A673 (cell line): ENCODE data around the gene HIP1. TPM values are rescaled to one million over a fixed set of nuclear protein-coding genes. Genes with fewer than 3 reads are reported as not detected.

Experiments used
- BruUV-seq: library from RNA; stranded (reverse); fragments of 400-500 nt; replicated peaks from 2 replicates; lab custom pipeline; 2021; lab: Mats Ljungman, UMichigan
- CTCF ChIA-PET: fragments of 300-600 bp; sonication (Branson Sonifier 250); formaldehyde crosslinking; loops from one replicate; lab custom pipeline; 2022; ENCODE audit warnings: antibody characterized with exemption; lab: Charles Lee
- POLR2A ChIA-PET: fragments of 300-600 bp; sonication (Branson Sonifier 250); formaldehyde crosslinking; loops from one replicate; lab custom pipeline; 2022; ENCODE audit warnings: antibody characterized with exemption; ENCODE audit not compliant: low non-redundant PET; lab: Charles Lee
- DNase-seq: peaks from one replicate; pipeline ENCODE4 v3.0.0-alpha.2; 2015; ENCODE audit warnings: low spot score
- H3K27ac ChIP-seq: fragments of 200-600 bp; sonication (generic); 2 replicates; pipeline ENCODE4 v1.5.1; 2016; ENCODE audit warnings: mixed run types, low read depth, mild to moderate bottlenecking, mixed read lengths, antibody characterized with exemption, low read length; ENCODE audit not compliant: poor library complexity, severe bottlenecking
- H3K27me3 ChIP-seq: fragments of 200-600 bp; sonication (generic); replicated peaks from 2 replicates; pipeline ENCODE4 v1.6.1; 2017; ENCODE audit warnings: mixed run types, low read depth, mild to moderate bottlenecking, mixed read lengths, antibody characterized with exemption, low read length; ENCODE audit not compliant: insufficient read depth, poor library complexity
- H3K36me3 ChIP-seq: fragments of 200-600 bp; sonication (generic); 2 replicates; pipeline ENCODE4 v1.6.1; 2016; ENCODE audit warnings: mixed run types, mild to moderate bottlenecking, mixed read lengths, antibody characterized with exemption, low read length; ENCODE audit not compliant: insufficient read depth, poor library complexity, severe bottlenecking
- H3K4me1 ChIP-seq: fragments of 200-600 bp; sonication (generic); 2 replicates; pipeline ENCODE4 v1.6.1; 2017; ENCODE audit warnings: mixed run types, mild to moderate bottlenecking, mixed read lengths, antibody characterized with exemption, low read length; ENCODE audit not compliant: insufficient read depth, poor library complexity, severe bottlenecking
- H3K4me3 ChIP-seq: fragments of 200-600 bp; sonication (generic); 2 replicates; pipeline ENCODE4 v1.5.1; 2016; ENCODE audit warnings: low read depth, mixed run types, mild to moderate bottlenecking, mixed read lengths, low read length; ENCODE audit not compliant: poor library complexity, severe bottlenecking
- H3K9me3 ChIP-seq: fragments of 200-600 bp; sonication (generic); 2 replicates; pipeline ENCODE4 v1.6.1; 2016; ENCODE audit warnings: mixed run types, low read depth, mild to moderate bottlenecking, mixed read lengths, antibody characterized with exemption, low read length; ENCODE audit not compliant: poor library complexity, severe bottlenecking
- CTCF ChIP-seq: fragments of 300-800, 200-600 bp; sonication (generic); conservative IDR thresholded peaks from 2 replicates; pipeline ENCODE4 v1.5.1; 2017; ENCODE audit warnings: low read depth, mild to moderate bottlenecking, antibody characterized with exemption, low read length, moderate library complexity, mixed read lengths
- EZH2 ChIP-seq: fragments of 200-600 bp; sonication (generic); IDR thresholded peaks from 2 replicates; pipeline ENCODE4 v1.6.1; 2017; ENCODE audit warnings: borderline replicate concordance, low read depth, mild to moderate bottlenecking, mixed read lengths, antibody characterized with exemption, low read length; ENCODE audit not compliant: poor library complexity, severe bottlenecking
- intact Hi-C: fragments of 100-400 bp; cut with micrococcal nuclease; formaldehyde crosslinking; loops from one replicate; pipeline ENCODE4 v1.10.0; 2022; ENCODE audit not compliant: unreplicated experiment
- total RNA-seq: library from RNA; stranded (reverse); gene quantifications from 2 replicates; pipeline ENCODE4 v1.2.3, GENCODE V29; 2021

HIP1 gene
- total RNA-seq, 1 experiment from 2014 or later, result 25.0 TPM

- H3K4me3 ChIP-seq, result no peak overlapping the region
- intact Hi-C loops, result no loop called here
- H3K27me3 ChIP-seq, result no peaks in the 10 kb centered on the region
- TF ChIP-seq CTCF, result no peak
- TF ChIP-seq EZH2, result no peak
- no peak for DNase-seq
- CTCF ChIA-PET, result no interaction called here
- no peak overlapping the region for H3K27ac ChIP-seq
- POLR2A ChIA-PET, result no interaction called here
- no TSS peak for BruUV-seq
- no peaks in the 10 kb centered on the region for H3K9me3 ChIP-seq
- no peaks in the 10 kb centered on the region for H3K36me3 ChIP-seq
- no peaks in the 10 kb centered on the region for H3K4me1 ChIP-seq
These were observed 22.9 kb downstream of the HIP1 start for GRCh38 chr7:75715864-75716263.

- BruUV-seq, result no TSS peak
- POLR2A ChIA-PET, result no interaction called here
- peaks cover 14% of the 10 kb centered on the region for H3K9me3 ChIP-seq
These were observed 26.0 kb downstream of the HIP1 start for GRCh38 chr7:75712517-75713361.

More at GRCh38 chr7:75712517-75713361, 26.0 kb downstream of the HIP1 start:
- Histone ChIP-seq H3K4me3 (no peak overlapping the region), H3K27ac (no peak overlapping the region), H3K4me1 (no peaks in the 10 kb centered on the region), H3K36me3 (no peaks in the 10 kb centered on the region), H3K27me3 (no peaks in the 10 kb centered on the region)
- no peak for TF ChIP-seq EZH2
- no peak for TF ChIP-seq CTCF
- intact Hi-C loops, result no loop called here
- CTCF ChIA-PET, result interaction anchor here (0.5 kb wide), 1 partner anchor 41 kb away, joined by 3 read pairs; no protein-coding TSS in a partner anchor
- no peak for DNase-seq
